OCI-LY1 (cell line): ENCODE measurements around the gene EPHA5.

Experiments used
- H2AFZ ChIP-seq: fragments of 200-600 bp; sonication (generic), shearing (Covaris generic); 2 replicates; pipeline ENCODE4 v1.6.0; 2014; ENCODE audit warnings: antibody characterized with exemption, mild to moderate bottlenecking, low read length
- H3F3A ChIP-seq: fragments of 200-600 bp; sonication (generic), shearing (Covaris generic); 2 replicates; pipeline ENCODE4 v1.6.0; 2014; ENCODE audit warnings: mild to moderate bottlenecking, antibody characterized with exemption, low read length, moderate library complexity; ENCODE audit not compliant: insufficient read depth
- H3K27ac ChIP-seq: fragments of 200-600 bp; sonication (generic); 2 replicates; pipeline ENCODE4 v1.5.1; 2014; ENCODE audit warnings: low read length, mixed run types, mild to moderate bottlenecking, low read depth; ENCODE audit not compliant: poor library complexity, severe bottlenecking
- H3K27me3 ChIP-seq: fragments of 200-600 bp; sonication (generic); 2 replicates; pipeline ENCODE4 v1.6.0; 2014; ENCODE audit warnings: antibody characterized with exemption, mild to moderate bottlenecking, low read length, moderate library complexity; ENCODE audit not compliant: insufficient read depth
- H3K36me3 ChIP-seq: fragments of 200-600 bp; sonication (generic); 2 replicates; pipeline ENCODE4 v1.6.1; 2014; ENCODE audit warnings: mild to moderate bottlenecking, antibody characterized with exemption, low read length, moderate library complexity, mixed read lengths; ENCODE audit not compliant: insufficient read depth
- H3K4me1 ChIP-seq: fragments of 200-600 bp; sonication (generic); 2 replicates; pipeline ENCODE4 v1.5.1; 2014; ENCODE audit warnings: mild to moderate bottlenecking, low read length, moderate library complexity; ENCODE audit not compliant: insufficient read depth, severe bottlenecking
- H3K4me2 ChIP-seq: fragments of 200-600 bp; sonication (generic), shearing (Covaris generic); 2 replicates; pipeline ENCODE4 v1.6.1; 2014; ENCODE audit warnings: low read length
- H3K4me3 ChIP-seq: fragments of 200-600 bp; sonication (generic); 2 replicates; pipeline ENCODE4 v1.5.1; 2014; ENCODE audit warnings: low read length, low read depth, mild to moderate bottlenecking, mixed read lengths; ENCODE audit not compliant: poor library complexity, severe bottlenecking
- H3K79me2 ChIP-seq: fragments of 200-600 bp; shearing (Covaris generic); 2 replicates; pipeline ENCODE4 v1.6.1; 2016; ENCODE audit warnings: mixed run types, low read length, mixed read lengths; ENCODE audit not compliant: insufficient read depth
- H3K9ac ChIP-seq: fragments of 200-600 bp; sonication (generic), shearing (Covaris generic); 2 replicates; pipeline ENCODE4 v1.6.1; 2014; ENCODE audit warnings: mild to moderate bottlenecking, low read length, mixed read lengths
- H3K9me2 ChIP-seq: fragments of 200-600 bp; sonication (generic), shearing (Covaris generic); 2 replicates; pipeline ENCODE4 v1.6.1; 2014; ENCODE audit warnings: low read depth, mild to moderate bottlenecking, low read length, mixed read lengths
- H3K9me3 ChIP-seq: fragments of 200-600 bp; shearing (Covaris generic); 2 replicates; pipeline ENCODE4 v1.6.1; 2014; ENCODE audit warnings: low read length, mixed read lengths
- H4K20me1 ChIP-seq: fragments of 200-600 bp; sonication (generic), shearing (Covaris generic); 2 replicates; pipeline ENCODE4 v1.6.0; 2016; ENCODE audit warnings: mild to moderate bottlenecking, low read length; ENCODE audit not compliant: insufficient read depth
- EZH2 ChIP-seq: fragments of 200-600 bp; sonication (generic), shearing (Covaris generic); IDR thresholded peaks from 2 replicates; pipeline ENCODE4 v1.8.0; 2017; ENCODE audit warnings: borderline replicate concordance, mixed run types, mild to moderate bottlenecking, antibody characterized with exemption, low read length, moderate library complexity, mixed read lengths
- TF ChIP-seq, protein P1 (sequence below): fragments of 200-600 bp; sonication (generic), shearing (Covaris generic); IDR thresholded peaks from 2 replicates; pipeline ENCODE4 v1.5.1; 2017; ENCODE audit warnings: mild to moderate bottlenecking, antibody characterized with exemption, low read length, moderate library complexity, mixed read lengths

Gene EPHA5

DNA sequence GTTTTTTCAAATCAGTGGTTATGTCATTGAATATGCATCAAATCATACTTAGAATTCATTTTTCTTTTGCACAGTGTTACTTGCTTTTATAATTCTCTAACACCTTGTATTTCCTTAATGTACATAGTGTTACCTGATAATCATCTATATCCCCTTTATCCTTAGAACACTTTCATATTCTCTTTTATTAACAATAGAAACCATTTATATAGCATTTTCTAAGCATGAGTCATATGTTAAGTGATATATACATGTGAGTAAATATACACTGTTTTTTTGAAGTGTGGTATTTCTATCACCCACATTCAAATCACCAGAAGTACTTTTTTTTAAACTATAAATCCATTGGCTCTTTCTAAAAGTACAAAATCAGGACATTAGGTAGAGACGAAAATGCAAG lies 15.3 kb downstream of the EPHA5 start:
- Histone ChIP-seq H3K4me3 (no peak overlapping the region), H3F3A (no peaks in the 10 kb centered on the region), H3K27ac (no peak overlapping the region), H3K36me3 (no peaks in the 10 kb centered on the region), H3K9ac (no peak overlapping the region), H3K9me2 (no peaks in the 10 kb centered on the region), H3K27me3 (no peaks in the 10 kb centered on the region), H3K4me2 (no peak overlapping the region), H3K79me2 (no peaks in the 10 kb centered on the region), H4K20me1 (no peaks in the 10 kb centered on the region), H2AFZ (no peak overlapping the region), H3K9me3 (no peaks in the 10 kb centered on the region), H3K4me1 (no peaks in the 10 kb centered on the region)
- TF ChIP-seq EZH2: no peak
- TF ChIP-seq, protein P1, sequence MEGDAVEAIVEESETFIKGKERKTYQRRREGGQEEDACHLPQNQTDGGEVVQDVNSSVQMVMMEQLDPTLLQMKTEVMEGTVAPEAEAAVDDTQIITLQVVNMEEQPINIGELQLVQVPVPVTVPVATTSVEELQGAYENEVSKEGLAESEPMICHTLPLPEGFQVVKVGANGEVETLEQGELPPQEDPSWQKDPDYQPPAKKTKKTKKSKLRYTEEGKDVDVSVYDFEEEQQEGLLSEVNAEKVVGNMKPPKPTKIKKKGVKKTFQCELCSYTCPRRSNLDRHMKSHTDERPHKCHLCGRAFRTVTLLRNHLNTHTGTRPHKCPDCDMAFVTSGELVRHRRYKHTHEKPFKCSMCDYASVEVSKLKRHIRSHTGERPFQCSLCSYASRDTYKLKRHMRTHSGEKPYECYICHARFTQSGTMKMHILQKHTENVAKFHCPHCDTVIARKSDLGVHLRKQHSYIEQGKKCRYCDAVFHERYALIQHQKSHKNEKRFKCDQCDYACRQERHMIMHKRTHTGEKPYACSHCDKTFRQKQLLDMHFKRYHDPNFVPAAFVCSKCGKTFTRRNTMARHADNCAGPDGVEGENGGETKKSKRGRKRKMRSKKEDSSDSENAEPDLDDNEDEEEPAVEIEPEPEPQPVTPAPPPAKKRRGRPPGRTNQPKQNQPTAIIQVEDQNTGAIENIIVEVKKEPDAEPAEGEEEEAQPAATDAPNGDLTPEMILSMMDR: no peak

DNA sequence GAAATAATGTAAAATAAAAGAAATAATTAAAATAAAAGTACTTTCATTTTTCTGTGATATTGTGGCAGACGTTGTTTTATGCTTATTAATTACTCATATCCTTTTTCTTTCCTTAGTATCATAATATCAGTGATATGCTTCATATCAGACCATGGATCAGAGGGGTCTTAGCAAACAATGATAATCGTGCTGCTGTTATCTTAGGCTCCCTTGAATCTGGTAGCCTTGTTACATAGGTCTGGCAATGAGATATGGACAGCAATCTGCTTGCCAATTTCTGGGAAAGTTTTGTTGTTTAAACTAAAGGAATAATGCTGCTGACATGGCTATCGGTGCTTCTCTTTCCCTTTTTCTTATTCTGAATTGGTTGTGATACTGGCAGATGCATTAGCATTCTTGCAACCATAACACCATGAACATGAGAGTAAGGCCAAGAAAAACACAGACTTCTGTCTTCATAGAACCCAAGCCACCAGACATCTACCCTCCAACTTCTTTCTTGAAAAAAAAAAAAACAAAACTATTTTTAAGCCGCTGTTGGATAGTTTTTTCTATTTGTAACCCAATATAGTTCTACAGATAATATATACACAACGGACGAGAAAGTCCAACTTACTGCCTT lies 16.4 kb downstream of the EPHA5 start:
- no peaks in the 10 kb centered on the region for H3K27me3 ChIP-seq
- no peaks in the 10 kb centered on the region for H3K36me3 ChIP-seq
- TF ChIP-seq, protein P1: no peak
- TF ChIP-seq EZH2: no peak
- H2AFZ ChIP-seq: no peak overlapping the region
- H3K9me2 ChIP-seq: no peaks in the 10 kb centered on the region
- no peak overlapping the region for H3K4me3 ChIP-seq
- H3F3A ChIP-seq: no peaks in the 10 kb centered on the region
- H3K9me3 ChIP-seq: no peaks in the 10 kb centered on the region
- no peak overlapping the region for H3K27ac ChIP-seq
- H3K4me2 ChIP-seq: no peak overlapping the region
- no peaks in the 10 kb centered on the region for H4K20me1 ChIP-seq
- no peaks in the 10 kb centered on the region for H3K79me2 ChIP-seq
- no peak overlapping the region for H3K9ac ChIP-seq
- no peaks in the 10 kb centered on the region for H3K4me1 ChIP-seq

DNA sequence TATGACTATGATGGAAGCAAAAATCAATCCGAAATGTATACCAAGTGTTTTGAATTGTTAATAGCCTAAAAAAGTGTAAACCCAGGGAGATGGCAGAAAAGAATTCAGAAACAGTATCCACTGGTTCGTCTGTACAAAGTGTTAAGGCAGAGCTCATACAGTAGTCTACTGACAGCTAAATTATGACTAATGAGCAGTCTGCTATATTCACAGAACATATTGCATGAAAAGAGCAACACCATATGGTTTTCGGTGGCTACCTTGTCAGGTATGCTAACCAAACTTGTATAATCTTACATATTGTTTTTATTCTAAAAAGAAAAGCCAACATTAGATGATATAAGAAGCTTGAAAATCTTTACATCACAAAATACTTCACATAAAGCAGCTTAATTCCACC lies 18.5 kb downstream of the EPHA5 start:
- H3K27ac ChIP-seq: no peak overlapping the region
- no peaks in the 10 kb centered on the region for H3F3A ChIP-seq
- H3K79me2 ChIP-seq: no peaks in the 10 kb centered on the region
- H3K9ac ChIP-seq: no peak overlapping the region
- H3K9me3 ChIP-seq: no peaks in the 10 kb centered on the region
- no peaks in the 10 kb centered on the region for H3K36me3 ChIP-seq
- no peak overlapping the region for H2AFZ ChIP-seq
- no peak overlapping the region for H3K4me3 ChIP-seq
- no peaks in the 10 kb centered on the region for H3K27me3 ChIP-seq
- no peaks in the 10 kb centered on the region for H3K9me2 ChIP-seq
- H3K4me2 ChIP-seq: no peak overlapping the region
- no peaks in the 10 kb centered on the region for H3K4me1 ChIP-seq
- TF ChIP-seq EZH2: no peak
- TF ChIP-seq, protein P1: no peak
- H4K20me1 ChIP-seq: no peaks in the 10 kb centered on the region
